Measurements from ENCODE around the gene MRPL43. TPM values are rescaled to one million over a fixed set of nuclear protein-coding genes. Genes with fewer than 3 reads are reported as not detected.

MRPL43 gene
- total RNA-seq, 2 donors from 2014 or later = 51.9 to 56.6 TPM

DNA sequence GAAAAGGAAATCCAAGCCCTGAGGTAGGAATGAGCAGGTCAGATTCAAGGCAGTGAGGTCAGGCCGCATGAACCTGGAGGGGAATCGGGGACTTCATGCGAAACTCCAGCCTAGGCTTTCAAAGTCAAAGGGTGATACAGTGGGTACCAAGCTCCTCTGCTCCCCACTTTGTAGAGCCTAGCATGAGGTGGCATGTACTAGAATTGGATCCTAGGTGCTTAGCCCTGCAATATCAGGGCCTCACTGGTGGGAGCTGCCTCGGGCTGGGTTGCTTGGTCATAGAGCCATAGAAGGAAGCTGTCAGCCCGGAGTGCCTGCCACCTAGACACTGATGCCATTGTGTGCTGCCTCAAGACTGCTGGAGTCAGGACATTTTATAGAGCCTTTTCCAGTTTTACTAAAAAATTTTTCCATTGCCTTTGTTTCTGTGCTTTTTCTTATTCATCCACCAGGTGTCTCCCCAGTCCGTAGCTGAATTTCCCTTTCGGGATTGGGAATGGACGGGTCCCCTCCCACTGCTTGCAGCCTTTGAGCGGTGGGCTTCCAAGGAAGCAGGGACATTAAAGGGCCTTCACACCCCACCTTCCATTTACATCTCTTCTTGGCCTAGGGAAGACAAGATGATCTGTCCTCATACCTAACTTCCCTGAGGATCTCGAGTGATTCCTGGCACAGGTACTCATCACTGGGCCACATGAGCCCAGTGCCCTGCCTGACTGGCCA, 6.8 kb upstream of the MRPL43 start:
- Histone ChIP-seq H3K9me3 (no peaks in the 10 kb centered on the region), H3K27ac (peak overlapping the region in 1 of 2 donors; percentile 12), H3K4me3 (no peak overlapping the region), H3K27me3 (replicated peaks; ENCODE audit: insufficient read depth) (no peaks in the 10 kb centered on the region), H3K4me1 (ENCODE audit: control insufficient read depth in 1 of 2, low read depth in 2 of 2) (peaks cover 5 to 12% of the 10 kb centered on the region in 2 donors), H3K36me3 (peaks cover 6% of the 10 kb centered on the region)
- ATAC-seq (ENCODE audit: insufficient number of reproducible peaks, low FRiP score, low read depth) (no peak), DNase-seq (ENCODE audit: low spot score) (no peak)
- peak; percentile 76 for TF ChIP-seq CTCF (IDR thresholded peaks at IDR 0.05)

DNA sequence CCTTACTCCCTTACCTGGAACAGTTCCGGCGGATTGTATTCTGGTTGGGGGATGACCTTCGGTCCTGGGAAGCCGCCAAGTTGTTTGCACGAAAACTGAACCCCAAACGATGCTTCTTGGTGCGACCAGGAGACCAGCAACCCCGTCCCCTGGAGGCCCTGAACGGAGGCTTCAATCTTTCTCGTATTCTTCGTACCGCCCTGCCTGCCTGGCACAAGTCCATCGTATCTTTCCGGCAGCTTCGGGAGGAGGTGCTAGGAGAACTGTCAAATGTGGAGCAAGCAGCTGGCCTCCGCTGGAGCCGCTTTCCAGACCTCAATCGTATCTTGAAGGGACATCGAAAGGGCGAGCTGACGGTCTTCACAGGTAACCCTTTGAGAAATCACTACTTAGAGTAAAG, 1.8 kb upstream of the MRPL43 start:
- no peak for TF ChIP-seq CTCF (IDR thresholded peaks at IDR 0.05)
- no peak overlapping the region for H3K4me3 ChIP-seq
- no peak overlapping the region for H3K27ac ChIP-seq
- H3K36me3 ChIP-seq = peaks cover 9% of the 10 kb centered on the region
- no peaks in the 10 kb centered on the region for H3K9me3 ChIP-seq
- DNase-seq (ENCODE audit: low spot score) (no peak), ATAC-seq (ENCODE audit: insufficient number of reproducible peaks, low FRiP score, low read depth) (no peak)
- H3K4me1 ChIP-seq (ENCODE audit: control insufficient read depth in 1 of 2, low read depth in 2 of 2) = peaks cover 17 to 24% of the 10 kb centered on the region in 2 donors
- H3K27me3 ChIP-seq (replicated peaks; ENCODE audit: insufficient read depth) = no peaks in the 10 kb centered on the region

- H3K36me3 ChIP-seq = peaks cover 9% of the 10 kb centered on the region
These were observed 869 bp upstream of the MRPL43 start for GRCh38 chr10:100988166-100988565.

GRCh38 chr10:100987685-100988049, 370 bp upstream of the MRPL43 start:
- Histone ChIP-seq H3K9me3 (no peaks in the 10 kb centered on the region), H3K27me3 (replicated peaks; ENCODE audit: insufficient read depth) (no peaks in the 10 kb centered on the region), H3K4me1 (ENCODE audit: control insufficient read depth in 1 of 2, low read depth in 2 of 2) (peaks cover 17 to 24% of the 10 kb centered on the region in 2 donors), H3K27ac (peak overlapping the region; percentile 29 to 68), H3K4me3 (peak overlapping the region; percentile 89), H3K36me3 (peaks cover 9% of the 10 kb centered on the region)
- TF ChIP-seq CTCF (IDR thresholded peaks at IDR 0.05) = no peak
- no peak for DNase-seq (ENCODE audit: low spot score)
- ATAC-seq (ENCODE audit: insufficient number of reproducible peaks, low FRiP score, low read depth) = no peak

More at GRCh38 chr10:100988166-100988565, 869 bp upstream of the MRPL43 start:
- DNase-seq (ENCODE audit: low spot score) (no peak), ATAC-seq (ENCODE audit: insufficient number of reproducible peaks, low FRiP score, low read depth) (no peak)
- Histone ChIP-seq H3K27ac (no peak overlapping the region), H3K9me3 (no peaks in the 10 kb centered on the region), H3K4me3 (peak overlapping the region; percentile 89), H3K4me1 (ENCODE audit: control insufficient read depth in 1 of 2, low read depth in 2 of 2) (peaks cover 17 to 24% of the 10 kb centered on the region in 2 donors), H3K27me3 (replicated peaks; ENCODE audit: insufficient read depth) (no peaks in the 10 kb centered on the region)
- TF ChIP-seq CTCF (IDR thresholded peaks at IDR 0.05) = no peak

- TF ChIP-seq CTCF (IDR thresholded peaks at IDR 0.05) = no peak
- Histone ChIP-seq H3K4me1 (ENCODE audit: control insufficient read depth in 1 of 2, low read depth in 2 of 2) (peaks cover 17 to 24% of the 10 kb centered on the region in 2 donors), H3K27me3 (replicated peaks; ENCODE audit: insufficient read depth) (no peaks in the 10 kb centered on the region), H3K9me3 (no peaks in the 10 kb centered on the region), H3K4me3 (peak overlapping the region; percentile 89), H3K36me3 (peaks cover 10% of the 10 kb centered on the region), H3K27ac (peak overlapping the region; percentile 63 to 68)
- ATAC-seq (ENCODE audit: insufficient number of reproducible peaks, low FRiP score, low read depth) = no peak
- DNase-seq (ENCODE audit: low spot score) = no peak
These were observed 710 bp downstream of the MRPL43 start for GRCh38 chr10:100986623-100986951.
